ENCODE measurements around the gene TBC1D5.
A peak's percentile ranks its signal among the peaks of the same experiment; 100 is the strongest.
"Not testable (repeated sequence)": the region's sequence is repeated elsewhere in the genome, so short reads cannot be mapped to it uniquely, and the experiment has no call there.

TBC1D5 gene

GRCh38 chr3:17749705-17750293, 7.4 kb upstream of the TBC1D5 start:
- H3K4me3 ChIP-seq (ENCODE audit: low read depth, low read length), result no peak overlapping the region

- H3K4me3 ChIP-seq (ENCODE audit: low read depth, low read length), result no peak overlapping the region
Observed at GRCh38 chr3:17749281-17749680, 6.8 kb upstream of the TBC1D5 start.

GRCh38 chr3:17747890-17748247, 5.4 kb upstream of the TBC1D5 start:
- no peak overlapping the region for H3K4me3 ChIP-seq (ENCODE audit: low read depth, low read length)

- no peak overlapping the region for H3K4me3 ChIP-seq (ENCODE audit: low read depth, low read length)
Observed at GRCh38 chr3:17747174-17747889, 4.9 kb upstream of the TBC1D5 start.

GRCh38 chr3:17745894-17746293, 3.5 kb upstream of the TBC1D5 start:
- no peak overlapping the region for H3K4me3 ChIP-seq (ENCODE audit: low read depth, low read length)

GRCh38 chr3:17745301-17745700, 2.9 kb upstream of the TBC1D5 start:
- H3K4me3 ChIP-seq (ENCODE audit: low read depth, low read length), result no peak overlapping the region

- no peak overlapping the region for H3K4me3 ChIP-seq (ENCODE audit: low read depth, low read length)
Observed at GRCh38 chr3:17744693-17745092, 2.3 kb upstream of the TBC1D5 start.

GRCh38 chr3:17743658-17743995, 1.2 kb upstream of the TBC1D5 start:
- no peak overlapping the region for H3K4me3 ChIP-seq (ENCODE audit: low read depth, low read length)

- H3K4me3 ChIP-seq (ENCODE audit: low read depth, low read length), result peak overlapping the region; percentile 49
Observed at GRCh38 chr3:17742880-17743657, 638 bp upstream of the TBC1D5 start.

- peak overlapping the region; percentile 49 for H3K4me3 ChIP-seq (ENCODE audit: low read depth, low read length)
Observed at GRCh38 chr3:17741621-17742101, 770 bp downstream of the TBC1D5 start.

GRCh38 chr3:17740721-17741141, 1.7 kb downstream of the TBC1D5 start:
- no peak overlapping the region for H3K4me3 ChIP-seq (ENCODE audit: low read depth, low read length)

GRCh38 chr3:17738921-17739320, 3.5 kb downstream of the TBC1D5 start:
- H3K4me3 ChIP-seq (ENCODE audit: low read depth, low read length), result no peak overlapping the region

- no peak overlapping the region for H3K4me3 ChIP-seq (ENCODE audit: low read depth, low read length)
Observed at GRCh38 chr3:17738219-17738618, 4.2 kb downstream of the TBC1D5 start.

- no peak overlapping the region for H3K4me3 ChIP-seq (ENCODE audit: low read depth, low read length)
Observed at GRCh38 chr3:17737591-17737990, 4.8 kb downstream of the TBC1D5 start.

GRCh38 chr3:17735362-17735761, 7.1 kb downstream of the TBC1D5 start:
- H3K4me3 ChIP-seq (ENCODE audit: low read depth, low read length), result not testable (repeated sequence)

- no peak overlapping the region for H3K4me3 ChIP-seq (ENCODE audit: low read depth, low read length)
Observed at GRCh38 chr3:17733768-17734167, 8.7 kb downstream of the TBC1D5 start.

- H3K4me3 ChIP-seq (ENCODE audit: low read depth, low read length), result no peak overlapping the region
Observed at GRCh38 chr3:17733215-17733614, 9.2 kb downstream of the TBC1D5 start.

- no peak overlapping the region for H3K4me3 ChIP-seq (ENCODE audit: low read depth, low read length)
Observed at GRCh38 chr3:17730318-17730967, 12.0 kb downstream of the TBC1D5 start.

- no peak overlapping the region for H3K4me3 ChIP-seq (ENCODE audit: low read depth, low read length)
Observed at GRCh38 chr3:17726313-17726712, 16.1 kb downstream of the TBC1D5 start.

- H3K4me3 ChIP-seq (ENCODE audit: low read depth, low read length), result not testable (repeated sequence)
Observed at GRCh38 chr3:17725844-17726243, 16.6 kb downstream of the TBC1D5 start.

GRCh38 chr3:17724948-17725347, 17.5 kb downstream of the TBC1D5 start:
- H3K4me3 ChIP-seq (ENCODE audit: low read depth, low read length), result no peak overlapping the region

- no peak overlapping the region for H3K4me3 ChIP-seq (ENCODE audit: low read depth, low read length)
Observed at GRCh38 chr3:17724122-17724521, 18.3 kb downstream of the TBC1D5 start.
